Chondrocyte (in vitro differentiated cells): ENCODE measurements around the gene CEP44. TPM values are rescaled to one million over a fixed set of nuclear protein-coding genes. Genes with fewer than 3 reads are reported as not detected.
"Not testable (repeated sequence)": the region's sequence is repeated elsewhere in the genome, so short reads cannot be mapped to it uniquely, and the experiment has no call there.

Source experiments
- DNase-seq: peaks from one replicate; pipeline ENCODE4 v3.0.0; 2021; ENCODE audit warnings: mixed read lengths, low spot score
- H3K27ac Mint-ChIP-seq: one replicate; pipeline ENCODE4 v1.8.0; 2021; ENCODE audit warnings: mild to moderate bottlenecking, moderate library complexity, mixed read lengths; ENCODE audit not compliant: unreplicated experiment
- H3K27me3 Mint-ChIP-seq: 2 replicates; pipeline ENCODE4 v1.8.0; 2021; ENCODE audit warnings: low read depth, mixed read lengths
- H3K36me3 Mint-ChIP-seq: 2 replicates; pipeline ENCODE4 v1.8.0; 2021; ENCODE audit warnings: low read depth, mixed read lengths
- H3K4me1 Mint-ChIP-seq: 2 replicates; pipeline ENCODE4 v1.8.0; 2021; ENCODE audit warnings: low read depth, mild to moderate bottlenecking, mixed read lengths
- H3K4me3 Mint-ChIP-seq: one replicate; pipeline ENCODE4 v1.8.0; 2021; ENCODE audit warnings: mild to moderate bottlenecking, moderate library complexity, mixed read lengths; ENCODE audit not compliant: unreplicated experiment
- H3K9me3 Mint-ChIP-seq: 2 replicates; pipeline ENCODE4 v1.8.0; 2021; ENCODE audit warnings: low read depth, mixed read lengths
- CTCF ChIP-seq: fragments of 200-600 bp; sonication (generic); IDR thresholded peaks from 2 replicates; pipeline ENCODE4 v1.5.0; 2021; ENCODE audit warnings: antibody characterized with exemption, mild to moderate bottlenecking, moderate library complexity
- total RNA-seq: library from RNA; stranded (reverse); gene quantifications from 3 replicates; pipeline ENCODE4 v1.2.1, GENCODE V29; 2021

CEP44 gene
- total RNA-seq, 1 donor from 2014 or later, result 8.7 TPM

DNA sequence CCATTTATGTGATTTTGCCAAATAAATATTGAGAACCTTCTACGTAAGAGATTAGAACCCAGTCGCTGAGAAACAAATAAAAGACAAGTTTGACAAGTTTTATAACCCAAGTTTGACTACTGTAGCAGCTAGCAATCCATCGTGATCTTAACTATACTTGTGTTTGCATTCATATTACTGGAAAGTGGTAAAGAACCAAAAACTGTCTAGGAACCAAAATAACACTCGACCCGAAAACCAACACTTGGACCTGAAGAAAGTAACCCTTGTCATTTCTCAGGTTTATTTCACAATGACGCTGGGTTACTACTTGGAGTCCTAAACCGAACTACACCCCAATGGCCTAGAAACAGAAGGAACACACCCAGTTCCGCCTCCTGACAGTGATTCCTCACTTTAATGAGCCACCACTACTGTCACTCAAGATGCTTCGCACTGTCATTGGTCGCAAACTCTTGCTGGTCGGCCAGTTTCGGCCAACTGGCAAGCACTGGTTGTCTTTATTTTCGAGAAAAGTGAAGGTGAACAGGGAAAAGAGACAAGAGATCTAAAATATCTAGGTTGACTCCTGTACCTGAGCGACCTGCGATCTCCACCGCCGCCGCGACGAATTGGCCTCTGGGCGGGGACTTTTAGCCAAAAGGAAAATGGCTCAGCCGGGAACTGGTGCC lies 740 bp upstream of the CEP44 start:
- peak overlapping the region; percentile 99 for H3K27ac Mint-ChIP-seq
- no peak for TF ChIP-seq CTCF
- H3K4me1 Mint-ChIP-seq, result peaks cover 40% of the 10 kb centered on the region
- peaks cover 6% of the 10 kb centered on the region for H3K36me3 Mint-ChIP-seq
- H3K9me3 Mint-ChIP-seq, result peaks cover 10% of the 10 kb centered on the region
- H3K4me3 Mint-ChIP-seq, result peak overlapping the region; percentile 99
- no peaks in the 10 kb centered on the region for H3K27me3 Mint-ChIP-seq
- DNase-seq, result no peak

DNA sequence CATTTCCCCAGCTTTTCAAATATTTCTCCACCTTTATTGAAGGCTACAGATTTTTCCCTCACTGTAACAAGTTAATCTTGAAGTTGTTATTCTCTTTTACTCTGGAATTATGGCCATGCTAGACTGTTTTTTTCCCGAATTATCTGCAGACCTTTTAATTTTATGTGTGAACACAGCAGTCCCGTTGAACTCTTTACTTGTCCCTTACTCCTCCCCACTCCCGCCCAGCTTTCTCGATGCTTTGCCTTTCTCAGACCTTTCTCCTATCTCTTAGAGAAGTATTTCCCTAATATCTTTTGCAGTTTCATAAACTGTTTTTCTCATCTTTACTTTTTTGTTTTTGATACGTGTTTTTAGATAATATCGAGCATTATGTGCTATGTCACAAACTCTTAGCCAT lies 776 bp downstream of the CEP44 start:
- TF ChIP-seq CTCF, result no peak
- Mint-ChIP-seq H3K27me3 (no peaks in the 10 kb centered on the region), H3K4me1 (peaks cover 40% of the 10 kb centered on the region), H3K36me3 (peaks cover under 1% of the 10 kb centered on the region), H3K4me3 (peak overlapping the region; percentile 99), H3K27ac (peak overlapping the region; percentile 99), H3K9me3 (peaks cover 3% of the 10 kb centered on the region)
- no peak for DNase-seq

GRCh38 chr4:174286870-174287269 lies 3.2 kb downstream of the CEP44 start:
- TF ChIP-seq CTCF, result no peak
- Mint-ChIP-seq H3K27me3 (no peaks in the 10 kb centered on the region), H3K4me1 (peaks cover 28% of the 10 kb centered on the region), H3K36me3 (peaks cover 2% of the 10 kb centered on the region), H3K27ac (no peak overlapping the region), H3K4me3 (no peak overlapping the region), H3K9me3 (peaks cover 9% of the 10 kb centered on the region)
- DNase-seq, result no peak

- H3K36me3 Mint-ChIP-seq, result peaks cover 12% of the 10 kb centered on the region
- H3K4me3 Mint-ChIP-seq, result no peak overlapping the region
- H3K4me1 Mint-ChIP-seq, result no peaks in the 10 kb centered on the region
- no peak overlapping the region for H3K27ac Mint-ChIP-seq
- no peak for DNase-seq
- no peaks in the 10 kb centered on the region for H3K27me3 Mint-ChIP-seq
- TF ChIP-seq CTCF, result no peak
- peaks cover 19% of the 10 kb centered on the region for H3K9me3 Mint-ChIP-seq
Measured at GRCh38 chr4:174292473-174292872, 8.8 kb downstream of the CEP44 start.

DNA sequence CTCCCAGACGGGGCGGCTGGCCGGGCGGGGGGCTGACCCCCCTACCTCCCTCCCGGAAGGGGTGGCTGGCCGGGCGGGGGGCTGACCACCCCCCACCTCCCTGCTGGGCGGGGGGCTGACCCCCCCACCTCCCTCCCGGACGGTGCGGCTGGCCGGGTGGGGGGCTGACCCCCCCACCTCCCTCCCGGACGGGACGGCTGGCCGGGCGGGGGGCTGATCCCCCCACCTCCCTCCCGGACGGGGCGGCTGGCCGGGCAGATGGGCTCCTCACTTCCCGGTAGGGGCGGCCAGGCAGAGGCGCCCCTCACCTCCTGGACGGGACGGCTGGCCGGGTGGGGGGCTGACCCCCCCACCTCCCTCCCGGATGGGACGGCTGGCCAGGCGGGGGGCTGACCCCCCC lies 10.9 kb downstream of the CEP44 start:
- Mint-ChIP-seq H3K9me3 (peaks cover 19% of the 10 kb centered on the region), H3K36me3 (peaks cover 13% of the 10 kb centered on the region)
- not testable (repeated sequence) for DNase-seq, H3K27me3 Mint-ChIP-seq, H3K27ac Mint-ChIP-seq, H3K4me3 Mint-ChIP-seq, H3K4me1 Mint-ChIP-seq

DNA sequence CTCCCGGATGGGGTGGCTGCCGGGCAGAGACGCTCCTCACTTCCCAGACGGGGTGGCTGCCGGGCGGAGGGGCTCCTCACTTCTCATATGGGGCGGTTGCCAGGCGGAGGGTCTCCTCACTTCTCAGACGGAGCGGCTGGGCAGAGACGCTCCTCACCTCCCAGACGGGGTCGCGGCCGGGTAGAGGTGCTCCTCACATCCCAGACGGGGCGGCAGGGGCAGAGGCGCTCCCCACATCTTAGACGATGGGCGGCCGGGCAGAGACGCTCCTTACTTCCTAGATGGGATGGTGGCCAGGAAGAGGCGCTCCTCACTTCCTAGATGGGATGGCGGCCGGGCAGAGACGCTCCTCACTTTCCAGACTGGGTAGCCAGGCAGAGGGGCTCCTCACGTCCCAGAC lies 11.4 kb downstream of the CEP44 start:
- Mint-ChIP-seq H3K9me3 (peaks cover 19% of the 10 kb centered on the region), H3K36me3 (peaks cover 17% of the 10 kb centered on the region)
- not testable (repeated sequence) for H3K27ac Mint-ChIP-seq, H3K27me3 Mint-ChIP-seq, DNase-seq, H3K4me3 Mint-ChIP-seq, H3K4me1 Mint-ChIP-seq
